ENCODE results near the gene EPB41L2. TPM values are rescaled to one million over a fixed set of nuclear protein-coding genes. Genes with fewer than 3 reads are reported as not detected.

Gene EPB41L2
- total and polyA plus RNA-seq, 9 donors = 125 to 243 (median 190) TPM

- H3K9me3 ChIP-seq (replicated peaks; ENCODE audit: control insufficient read depth, low read depth, low read length) = peaks cover 3% of the 10 kb centered on the region
- H3K36me3 ChIP-seq (ENCODE audit: control insufficient read depth, insufficient read depth, low read length) = no peaks in the 10 kb centered on the region
- no peaks in the 10 kb centered on the region for H3K4me1 ChIP-seq (ENCODE audit: control insufficient read depth, insufficient read depth, low read length)
- no peak overlapping the region for H3K4me3 ChIP-seq (ENCODE audit: low read length)
- H3K27me3 ChIP-seq (ENCODE audit: control insufficient read depth, insufficient read depth, low read length) = no peaks in the 10 kb centered on the region
- H3K27ac ChIP-seq (ENCODE audit: low read length) = no peak overlapping the region
- WGBS (ENCODE audit: insufficient coverage) = 100% methylated on average over 1 of the region's 1 CpG
- no peak for DNase-seq
These were observed 268.9 kb downstream of the EPB41L2 start for GRCh38 chr6:130794010-130794697.

Other genes starting within 250 kb of the EPB41L2 start
- gene SMLR1, start 235.8 kb downstream of the EPB41L2 start, total RNA-seq = not detected
- 1 to 10 TPM in 1 of 8 donors, under 1 TPM in 4, not detected in 3; 0.08 to 2.3 (median 0.28) TPM for gene SMLR1, start 235.8 kb downstream of the EPB41L2 start, polyA plus RNA-seq (ENCODE audit: insufficient read depth in 1 of 8, insufficient read length in 8 of 8, low replicate concordance in 1 of 8)
- gene AKAP7, start 72.2 kb upstream of the EPB41L2 start, total RNA-seq = 11.0 TPM
- 10 to 100 TPM; 13.3 to 17.5 (median 15.4) TPM for gene AKAP7, start 72.2 kb upstream of the EPB41L2 start, polyA plus RNA-seq (ENCODE audit: insufficient read depth in 1 of 8, insufficient read length in 8 of 8, low replicate concordance in 1 of 8)

All from muscle of leg (tissue), 11 donors.